ENCODE measurements around the gene BUB1B. TPM values are rescaled to one million over a fixed set of nuclear protein-coding genes. Genes with fewer than 3 reads are reported as not detected.

Gene BUB1B
- polyA plus RNA-seq, 1 donor from 2014 or later: 50.0 TPM

- peak overlapping the region; percentile 79 for H2AFZ ChIP-seq (ENCODE audit: low read depth, low read length)
- no peaks in the 10 kb centered on the region for H3K9me3 ChIP-seq (ENCODE audit: low read length)
- H3F3A ChIP-seq (ENCODE audit: insufficient read depth, low read length, poor library complexity, severe bottlenecking): no peaks in the 10 kb centered on the region
- H3K79me2 ChIP-seq (replicated peaks; ENCODE audit: insufficient read depth, low read length): no peaks in the 10 kb centered on the region
- no peaks in the 10 kb centered on the region for H3K27me3 ChIP-seq (ENCODE audit: insufficient read depth, low read depth, low read length)
- no peaks in the 10 kb centered on the region for H4K20me1 ChIP-seq (ENCODE audit: insufficient read depth)
- no peaks in the 10 kb centered on the region for H3K9me2 ChIP-seq (ENCODE audit: insufficient read depth, low read length)
- H3K4me2 ChIP-seq (ENCODE audit: low read length): peak overlapping the region; percentile 69
- H3K9ac ChIP-seq (ENCODE audit: low read length): peak overlapping the region; percentile 58
- H3K4me3 ChIP-seq (ENCODE audit: low read length): peak overlapping the region; percentile 62
- TF ChIP-seq REST (IDR thresholded peaks at IDR 0.05; ENCODE audit: borderline replicate concordance): no peak
- peak; percentile 96 for TF ChIP-seq CTCF (IDR thresholded peaks at IDR 0.05; ENCODE audit: poor library complexity, severe bottlenecking)
- peak; percentile 96 for TF ChIP-seq SMC3 (conservative IDR thresholded peaks at IDR 0.05; ENCODE audit: poor library complexity)
- no peak for TF ChIP-seq TAF1 (IDR thresholded peaks at IDR 0.05; ENCODE audit: low read depth)
- no peak for TF ChIP-seq EP300 (conservative IDR thresholded peaks at IDR 0.05; ENCODE audit: poor library complexity, severe bottlenecking)
- peak; percentile 97 for TF ChIP-seq RAD21 (conservative IDR thresholded peaks at IDR 0.05)
- TF ChIP-seq POLR2AphosphoS5 (IDR thresholded peaks at IDR 0.05): no peak
- TF ChIP-seq MXI1 (conservative IDR thresholded peaks at IDR 0.05; ENCODE audit: poor library complexity, severe bottlenecking): peak; percentile 46
- TF ChIP-seq EZH2 (IDR thresholded peaks at IDR 0.05; ENCODE audit: borderline replicate concordance, insufficient read depth, low read length, poor library complexity, severe bottlenecking): no peak
- H3K27ac ChIP-seq (ENCODE audit: low read length): peak overlapping the region; percentile 55
- H3K36me3 ChIP-seq (ENCODE audit: insufficient read depth, low read length): no peaks in the 10 kb centered on the region
Observed at GRCh38 chr15:40217166-40217824, 56.4 kb downstream of the BUB1B start.

GRCh38 chr15:40219801-40220200 lies 58.9 kb downstream of the BUB1B start:
- H3K27ac ChIP-seq (ENCODE audit: low read length): no peak overlapping the region
- no peaks in the 10 kb centered on the region for H3K9me2 ChIP-seq (ENCODE audit: insufficient read depth, low read length)
- no peaks in the 10 kb centered on the region for H3K9me3 ChIP-seq (ENCODE audit: low read length)
- H2AFZ ChIP-seq (ENCODE audit: low read depth, low read length): no peak overlapping the region
- no peaks in the 10 kb centered on the region for H3K79me2 ChIP-seq (replicated peaks; ENCODE audit: insufficient read depth, low read length)
- peak overlapping the region; percentile 62 for H3K4me3 ChIP-seq (ENCODE audit: low read length)
- no peak overlapping the region for H3K4me2 ChIP-seq (ENCODE audit: low read length)
- no peaks in the 10 kb centered on the region for H3K36me3 ChIP-seq (ENCODE audit: insufficient read depth, low read length)
- H4K20me1 ChIP-seq (ENCODE audit: insufficient read depth): no peaks in the 10 kb centered on the region
- no peaks in the 10 kb centered on the region for H3K27me3 ChIP-seq (ENCODE audit: insufficient read depth, low read depth, low read length)
- H3K9ac ChIP-seq (ENCODE audit: low read length): no peak overlapping the region
- no peak for TF ChIP-seq CTCF (IDR thresholded peaks at IDR 0.05; ENCODE audit: poor library complexity, severe bottlenecking)
- no peak for TF ChIP-seq EZH2 (IDR thresholded peaks at IDR 0.05; ENCODE audit: borderline replicate concordance, insufficient read depth, low read length, poor library complexity, severe bottlenecking)
- TF ChIP-seq REST (IDR thresholded peaks at IDR 0.05; ENCODE audit: borderline replicate concordance): no peak
- TF ChIP-seq SMC3 (conservative IDR thresholded peaks at IDR 0.05; ENCODE audit: poor library complexity): no peak
- no peak for TF ChIP-seq MXI1 (conservative IDR thresholded peaks at IDR 0.05; ENCODE audit: poor library complexity, severe bottlenecking)
- no peak for TF ChIP-seq EP300 (conservative IDR thresholded peaks at IDR 0.05; ENCODE audit: poor library complexity, severe bottlenecking)
- no peak for TF ChIP-seq POLR2AphosphoS5 (IDR thresholded peaks at IDR 0.05)
- TF ChIP-seq TAF1 (IDR thresholded peaks at IDR 0.05; ENCODE audit: low read depth): no peak
- no peak for TF ChIP-seq RAD21 (conservative IDR thresholded peaks at IDR 0.05)
- H3F3A ChIP-seq (ENCODE audit: insufficient read depth, low read length, poor library complexity, severe bottlenecking): no peaks in the 10 kb centered on the region
